H1 (cell line): ENCODE measurements around the gene FAIM2. TPM values are rescaled to one million over a fixed set of nuclear protein-coding genes. Genes with fewer than 3 reads are reported as not detected.

ENCODE experiments used
- CTCF ChIA-PET: fragments of 300-600 bp; sonication (Branson Sonifier 250); formaldehyde crosslinking; loops from one replicate; lab custom pipeline; 2021; ENCODE audit not compliant: partially characterized antibody; lab: Charles Lee
- POLR2A ChIA-PET: fragments of 300-600 bp; sonication (Branson Sonifier 250); formaldehyde crosslinking; loops from one replicate; lab custom pipeline; 2021; ENCODE audit warnings: inconsistent platforms; ENCODE audit not compliant: partially characterized antibody; lab: Charles Lee
- DNase-seq, 2 experiments: peaks; one replicate each; pipeline versions ENCODE4 v3.0.0 to v3.0.0-alpha.2; 2010 to 2022; ENCODE audit warnings: low spot score in 2 of 2, low read depth in 1 of 2, mixed read lengths in 1 of 2
- FAIRE-seq: peaks from 2 replicates; lab custom pipeline; 2011; peaks lifted over from hg19 to GRCh38; lab: Jason Lieb, UNC
- H2AFZ ChIP-seq: 2 replicates; pipeline ENCODE4 v1.8.1; 2012; ENCODE audit warnings: low read length, inconsistent platforms
- H2AK5ac ChIP-seq: 2 replicates; pipeline ENCODE4 v1.6.1; 2013; ENCODE audit warnings: low read depth, low read length
- H2BK120ac ChIP-seq: replicated peaks from 2 replicates; pipeline ENCODE3; 2013; ENCODE audit warnings: low read depth, low read length, inconsistent platforms
- H2BK12ac ChIP-seq: 2 replicates; pipeline ENCODE4 v1.6.1; 2013; ENCODE audit warnings: low read depth, low read length
- H2BK15ac ChIP-seq: 2 replicates; pipeline ENCODE4 v1.6.1; 2013; ENCODE audit warnings: low read length
- H2BK20ac ChIP-seq: 2 replicates; pipeline ENCODE4 v1.6.1; 2013; ENCODE audit warnings: low read length
- H2BK5ac ChIP-seq: 2 replicates; pipeline ENCODE4 v1.6.1; 2013; ENCODE audit warnings: low read depth, low read length
- H3K14ac ChIP-seq: 2 replicates; pipeline ENCODE4 v1.6.1; 2013; ENCODE audit warnings: inconsistent platforms; ENCODE audit not compliant: insufficient read length
- H3K18ac ChIP-seq: 2 replicates; pipeline ENCODE4 v1.6.1; 2013; ENCODE audit warnings: low read length; ENCODE audit errors: extremely low read depth
- H3K23ac ChIP-seq: 2 replicates; pipeline ENCODE4 v1.6.1; 2013; ENCODE audit warnings: inconsistent platforms; ENCODE audit not compliant: insufficient read length
- H3K23me2 ChIP-seq: 2 replicates; pipeline ENCODE4 v1.6.1; 2013; ENCODE audit warnings: low read depth, low read length
- H3K27ac ChIP-seq: 2 replicates; pipeline ENCODE4 v1.6.1; 2011; ENCODE audit warnings: low read depth, low read length, inconsistent platforms
- H3K27me3 ChIP-seq, 4 experiments: replicated peaks in 1 of 4; 1 replicate in 1 of 4; 2 replicates in 3 of 4; pipeline versions ENCODE4 v1.6.1 to v1.8.1; 2011 to 2013; ENCODE audit warnings: low read length in 3 of 4, mild to moderate bottlenecking in 3 of 4, inconsistent platforms in 2 of 4, mixed read lengths in 2 of 4, moderate library complexity in 1 of 4; ENCODE audit not compliant: control insufficient read depth in 3 of 4, insufficient read depth in 3 of 4; ENCODE audit errors: extremely low read depth in 1 of 4
- H3K36me3 ChIP-seq, 4 experiments: 2 replicates each; pipeline versions ENCODE4 v1.6.1 to v1.8.1; 2011 to 2013; ENCODE audit warnings: mild to moderate bottlenecking in 4 of 4, low read length in 3 of 4, moderate library complexity in 2 of 4, control low read depth in 1 of 4, inconsistent platforms in 1 of 4; ENCODE audit not compliant: insufficient read depth in 4 of 4, control insufficient read depth in 2 of 4
- H3K4ac ChIP-seq: replicated peaks from 2 replicates; pipeline ENCODE3; 2013; ENCODE audit warnings: low read length, low read depth, mixed read lengths, inconsistent platforms; ENCODE audit not compliant: insufficient read length
- H3K4me1 ChIP-seq, 4 experiments: replicated peaks in 1 of 4; 1 replicate in 1 of 4; 2 replicates in 3 of 4; pipeline versions ENCODE4 v1.6.1 to v1.8.1; 2011 to 2013; ENCODE audit warnings: low read length in 3 of 4, inconsistent platforms in 2 of 4, mixed read lengths in 1 of 4; ENCODE audit not compliant: insufficient read depth in 4 of 4, control insufficient read depth in 3 of 4
- H3K4me2 ChIP-seq, 2 experiments: 2 replicates each; pipeline versions ENCODE4 v1.6.1 to v1.8.1; 2011 to 2013; ENCODE audit warnings: low read depth in 2 of 2, low read length in 2 of 2, control low read depth in 1 of 2, inconsistent platforms in 1 of 2, mild to moderate bottlenecking in 1 of 2; ENCODE audit not compliant: insufficient read depth in 1 of 2
- H3K4me3 ChIP-seq, 4 experiments: fragments of 200-600, 300-600 bp in 1 of 4; sonication (generic), shearing (Covaris generic), sonication (Bioruptor Twin) in 1 of 4; 2 replicates each; pipeline versions ENCODE4 v1.5.1 to v1.8.1; 2011 to 2016; ENCODE audit warnings: low read length in 4 of 4, low read depth in 3 of 4, control low read depth in 2 of 4, inconsistent platforms in 2 of 4, mild to moderate bottlenecking in 2 of 4, mixed read lengths in 1 of 4, moderate library complexity in 1 of 4; ENCODE audit not compliant: insufficient read depth in 2 of 4; ENCODE audit errors: extremely low read depth in 1 of 4
- H3K56ac ChIP-seq: replicated peaks from 2 replicates; pipeline ENCODE3; 2013; ENCODE audit warnings: low read depth, mild to moderate bottlenecking, mixed read lengths, low read length, inconsistent platforms; ENCODE audit not compliant: insufficient read length
- H3K79me1 ChIP-seq: 2 replicates; pipeline ENCODE4 v1.6.1; 2013; ENCODE audit warnings: low read depth, low read length, control low read depth
- H3K79me2 ChIP-seq, 2 experiments: 2 replicates each; pipeline versions ENCODE4 v1.6.1 to v1.8.1; 2012 to 2013; ENCODE audit warnings: low read length in 2 of 2, mild to moderate bottlenecking in 2 of 2, inconsistent platforms in 1 of 2; ENCODE audit not compliant: insufficient read depth in 2 of 2, control insufficient read depth in 1 of 2
- H3K9ac ChIP-seq, 4 experiments: replicated peaks in 1 of 4; 1 replicate in 1 of 4; 2 replicates in 3 of 4; pipeline versions ENCODE4 v1.6.1 to v1.8.1; 2011 to 2013; ENCODE audit warnings: low read depth in 3 of 4, low read length in 3 of 4, control low read depth in 2 of 4, mild to moderate bottlenecking in 2 of 4, moderate library complexity in 2 of 4, inconsistent platforms in 1 of 4; ENCODE audit errors: extremely low read depth in 1 of 4
- H3K9me3 ChIP-seq, 2 experiments: 2 replicates each; pipeline versions ENCODE4 v1.6.1 to v1.8.1; 2012 to 2013; ENCODE audit warnings: mild to moderate bottlenecking in 2 of 2, moderate library complexity in 2 of 2, control low read depth in 1 of 2, inconsistent platforms in 1 of 2, low read depth in 1 of 2, low read length in 1 of 2, mixed read lengths in 1 of 2; ENCODE audit not compliant: insufficient read depth in 2 of 2
- H4K20me1 ChIP-seq, 2 experiments: replicated peaks in 1 of 2; 2 replicates each; pipeline versions ENCODE3 to v1.8.1; 2011 to 2013; ENCODE audit warnings: inconsistent platforms in 2 of 2, low read length in 2 of 2, mild to moderate bottlenecking in 1 of 2; ENCODE audit not compliant: insufficient read depth in 2 of 2, control insufficient read depth in 1 of 2
- H4K5ac ChIP-seq: 2 replicates; pipeline ENCODE4 v1.6.1; 2013; ENCODE audit warnings: low read length, low read depth, mixed read lengths, inconsistent platforms; ENCODE audit not compliant: insufficient read length
- H4K8ac ChIP-seq: 2 replicates; pipeline ENCODE4 v1.8.0; 2013; ENCODE audit warnings: mild to moderate bottlenecking, moderate library complexity, low read length, inconsistent platforms; ENCODE audit not compliant: insufficient read depth; ENCODE audit errors: extremely low read depth
- H4K91ac ChIP-seq: replicated peaks from 2 replicates; pipeline ENCODE3; 2013; ENCODE audit warnings: low read length, mixed read lengths, inconsistent platforms; ENCODE audit not compliant: insufficient read length
- CBX5 ChIP-seq: fragments of 300-800, 300-1000 bp; sonication (generic); IDR thresholded peaks from 2 replicates; pipeline ENCODE4 v1.7.1; 2016; ENCODE audit warnings: antibody characterized with exemption, low read length, low read depth
- FOSL1 ChIP-seq: IDR thresholded peaks from 2 replicates; pipeline ENCODE4 v1.6.1; 2011; ENCODE audit warnings: mild to moderate bottlenecking, low read depth, low read length, moderate library complexity; ENCODE audit not compliant: insufficient read depth
- MAFK ChIP-seq: IDR thresholded peaks from 2 replicates; pipeline ENCODE4 v1.6.1; 2012; ENCODE audit warnings: low read depth, mild to moderate bottlenecking, improper control_type of control experiment, low read length
- NANOG ChIP-seq: IDR thresholded peaks from 2 replicates; pipeline ENCODE4 v1.6.1; 2011; ENCODE audit warnings: low read length, low read depth, mild to moderate bottlenecking, inconsistent platforms; ENCODE audit not compliant: insufficient read depth, poor library complexity, severe bottlenecking
- PHF8 ChIP-seq: fragments of 200-600 bp; sonication (generic); conservative IDR thresholded peaks from 2 replicates; pipeline ENCODE4 v1.7.1; 2012; ENCODE audit warnings: low read depth, mild to moderate bottlenecking, inconsistent platforms, low read length, moderate library complexity
- POLR2A ChIP-seq, 2 experiments: IDR thresholded peaks; 1 replicate in 1 of 2; 2 replicates in 1 of 2; pipeline ENCODE4 v1.6.1; 2011; ENCODE audit warnings: low read depth in 2 of 2, low read length in 2 of 2, mild to moderate bottlenecking in 2 of 2; ENCODE audit errors: control extremely low read depth in 1 of 2
- POLR2AphosphoS5 ChIP-seq: IDR thresholded peaks from 2 replicates; pipeline ENCODE4 v1.6.1; 2011; ENCODE audit warnings: low read depth, low read length
- SRF ChIP-seq: IDR thresholded peaks from 2 replicates; pipeline ENCODE4 v1.6.1; 2011; ENCODE audit warnings: mild to moderate bottlenecking, low read depth, low read length, moderate library complexity
- WGBS, 2 experiments: shearing (Covaris generic) in 1 of 2; methylation state at CpG; one replicate each; pipeline versions ENCODE4 v1.1.6 to v1.1.7; 2013 to 2015; ENCODE audit warnings: low lambda C conversion rate in 2 of 2, mixed read lengths in 2 of 2, inconsistent platforms in 1 of 2, low coverage in 1 of 2, missing lambda C conversion rate in 1 of 2; ENCODE audit not compliant: insufficient replicate concordance in 2 of 2, insufficient coverage in 1 of 2, insufficient read length in 1 of 2; ENCODE audit errors: extremely low coverage in 1 of 2, missing lambda C conversion rate in 1 of 2; 5-methylcytosine and 5-hydroxymethylcytosine counted together
- polyA plus RNA-seq, 7 experiments: library from polyadenylated mRNA; depleted of rRNA in 3 of 7; stranded (reverse) in 5 of 7; unstranded in 2 of 7; fragments of >200 nt in 5 of 7; fragments of 200-250 nt in 2 of 7; gene quantifications; 1 replicate in 5 of 7; 2 replicates in 1 of 7; 4 replicates in 1 of 7; pipeline versions ENCODE4 v1.2.1 to v1.2.3, GENCODE V29; 2011 to 2013; ENCODE audit warnings: missing spikeins in 2 of 7, mixed read lengths in 2 of 7
- total RNA-seq: library from RNA; stranded (reverse); fragmentation: NEBNext Ultra II Directional; extraction: Animal tissue kit (Norgen Biotek cat#: 25700); gene quantifications from 2 replicates; pipeline ENCODE4 v1.2.1, GENCODE V29; 2021
- TF ChIP-seq, protein P1 (sequence below): IDR thresholded peaks from 2 replicates; pipeline ENCODE4 v1.6.1; 2012; ENCODE audit warnings: inconsistent platforms

Gene FAIM2
- total and polyA plus RNA-seq, 2 of the 8 experiments (the other 6 are each of a cell fraction or from before 2014, with no cell fraction given): 0.89 to 1.3 TPM

DNA sequence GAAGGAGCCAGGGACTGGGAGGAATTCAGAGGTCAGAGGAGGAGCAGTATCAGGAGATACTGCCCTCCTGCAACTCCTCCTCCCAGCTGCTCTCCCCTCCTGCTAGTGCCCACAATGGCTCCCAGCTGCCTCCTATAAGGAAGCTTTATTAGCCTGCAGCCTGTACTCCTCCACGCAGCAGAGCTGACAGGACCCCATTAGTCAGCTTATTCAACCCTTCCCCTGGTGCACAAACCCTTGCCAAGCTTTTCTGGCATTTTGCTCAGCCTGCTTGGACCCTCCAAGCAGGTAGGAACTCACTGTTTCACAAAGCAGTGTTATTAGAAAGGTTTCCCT lies 39.9 kb upstream of the FAIM2 start:
- no peak overlapping the region for H3K56ac ChIP-seq
- H3K4ac ChIP-seq: no peak overlapping the region
- no peak overlapping the region for H2BK120ac ChIP-seq
- H3K9me3 ChIP-seq: no peaks in the 10 kb centered on the region
- H2BK12ac ChIP-seq: no peak overlapping the region
- peaks cover 0 to 3% (median 0%) of the 10 kb centered on the region in 4 experiments; a peak in 1 of 7 replicates for H3K27me3 ChIP-seq
- no peak overlapping the region for H2BK20ac ChIP-seq
- no peak overlapping the region for H2AK5ac ChIP-seq
- no peaks in the 10 kb centered on the region for H3K79me1 ChIP-seq
- H3K4me2 ChIP-seq: no peak overlapping the region
- H3K23me2 ChIP-seq: no peaks in the 10 kb centered on the region; the same call in 1 of the 2 replicates
- peaks cover 3 to 17% (median 4%) of the 10 kb centered on the region in 4 experiments; a peak in 6 of 7 replicates for H3K4me1 ChIP-seq
- ChIA-PET CTCF (interaction anchor here (0.9 to 5.1 kb wide), 15 partner anchors 9 to 166 kb away, joined by 3 to 37 read pairs (median 5); no protein-coding TSS in a partner anchor), POLR2A (no interaction called here)
- no peak overlapping the region for H2BK15ac ChIP-seq
- no peak overlapping the region for H3K27ac ChIP-seq
- FAIRE-seq: no peak
- TF ChIP-seq POLR2AphosphoS5: no peak
- TF ChIP-seq PHF8: no peak
- TF ChIP-seq CBX5: no peak
- TF ChIP-seq, protein P1, sequence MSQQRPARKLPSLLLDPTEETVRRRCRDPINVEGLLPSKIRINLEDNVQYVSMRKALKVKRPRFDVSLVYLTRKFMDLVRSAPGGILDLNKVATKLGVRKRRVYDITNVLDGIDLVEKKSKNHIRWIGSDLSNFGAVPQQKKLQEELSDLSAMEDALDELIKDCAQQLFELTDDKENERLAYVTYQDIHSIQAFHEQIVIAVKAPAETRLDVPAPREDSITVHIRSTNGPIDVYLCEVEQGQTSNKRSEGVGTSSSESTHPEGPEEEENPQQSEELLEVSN: no peak
- TF ChIP-seq MAFK: no peak
- TF ChIP-seq FOSL1: no peak
- TF ChIP-seq POLR2A (IDR thresholded peaks at IDR 0.05; ENCODE audit: control extremely low read depth in 1 of 2, low read depth in 2 of 2, low read length in 2 of 2): no peak
- TF ChIP-seq SRF: no peak
- TF ChIP-seq NANOG: no peak
- no peaks in the 10 kb centered on the region for H3K36me3 ChIP-seq
- H2BK5ac ChIP-seq: no peak overlapping the region
- H3K9ac ChIP-seq: no peak overlapping the region
- no peak overlapping the region for H4K5ac ChIP-seq
- H4K20me1 ChIP-seq: peaks cover 0 to 1% of the 10 kb centered on the region in 2 experiments
- H2AFZ ChIP-seq: no peak overlapping the region
- WGBS, 2 experiments: 89% methylated on average over 1 of the region's 1 CpG; no CpG with 5 or more reads in 1 of the 2 experiments
- DNase-seq: no peak
- no peak overlapping the region for H3K18ac ChIP-seq
- H3K79me2 ChIP-seq: no peaks in the 10 kb centered on the region
- H4K8ac ChIP-seq: no peak overlapping the region; the same call in 1 of the 2 replicates
- H3K4me3 ChIP-seq: no peak overlapping the region
- no peak overlapping the region for H3K23ac ChIP-seq
- H4K91ac ChIP-seq: no peak overlapping the region
- H3K14ac ChIP-seq: no peak overlapping the region
